Measurements from ENCODE around the gene ADA.

- no peak for TF ChIP-seq SIN3A (IDR thresholded peaks at IDR 0.05; ENCODE audit: borderline replicate concordance, insufficient read depth, low read length)
- TF ChIP-seq TAF1 (IDR thresholded peaks at IDR 0.05; ENCODE audit: borderline replicate concordance, insufficient read depth, low read length) = no peak
These were observed 41.8 kb downstream of the ADA start for GRCh38 chr20:44609516-44610312.

All from PFSK-1 (cell line).